Motor neuron (in vitro differentiated cells): ENCODE data around the gene IKBKG. TPM values are rescaled to one million over a fixed set of nuclear protein-coding genes. Genes with fewer than 3 reads are reported as not detected.
A peak's percentile ranks its signal among the peaks of the same experiment; 100 is the strongest.

Source experiments
- ATAC-seq, 8 experiments: fragments of 200-7000 bp; cut with Tn5 transposase; replicated peaks in 6 of 8; 2 replicates each; pipeline ENCODE4 v1.8.0; 2021; ENCODE audit warnings: mild to moderate bottlenecking in 8 of 8, moderate library complexity in 8 of 8
- H3K27ac ChIP-seq, 2 donors: fragments of 250-450 bp; sonication (Bioruptor Pico); 2 replicates each; pipeline ENCODE4 v1.9.0; 2021; ENCODE audit warnings: antibody characterized with exemption in 2 of 2, mild to moderate bottlenecking in 2 of 2, moderate library complexity in 1 of 2
- H3K4me1 ChIP-seq, 2 donors: fragments of 250-450 bp; sonication (Bioruptor Pico); replicated peaks in 1 of 2; 2 replicates each; pipeline ENCODE4 v1.6.1; 2021; ENCODE audit warnings: antibody characterized with exemption in 2 of 2, mild to moderate bottlenecking in 2 of 2, moderate library complexity in 1 of 2
- H3K4me3 ChIP-seq, 5 donors: fragments of 250-450 bp; sonication (Bioruptor Pico); 2 replicates each; pipeline ENCODE4 v1.9.0; 2021; ENCODE audit warnings: antibody characterized with exemption in 5 of 5, mild to moderate bottlenecking in 5 of 5, moderate library complexity in 4 of 5
- WGBS, 10 experiments: fragments of 450-650 bp; shearing (Covaris generic); methylation state at CpG; one replicate each; pipeline ENCODE4 v1.0.0; 2022; 5-methylcytosine and 5-hydroxymethylcytosine counted together
- in situ Hi-C, 9 experiments: fragments of 400-800 bp; cut with MboI; loops; one replicate each; pipeline ENCODE4 v1.15.0; 2021; ENCODE audit warnings: low sequenced_read_pairs in 9 of 9, low pct_unique_long_range_greater_than_20kb in 2 of 9; ENCODE audit not compliant: unreplicated experiment in 9 of 9
- total RNA-seq, 8 experiments: library from RNA; unstranded; fragments of 300-600 nt; gene quantifications; 2 replicates each; pipeline versions ENCODE4 v1.2.3 to v1.2.4, GENCODE V29; 2022

IKBKG gene
- total RNA-seq, 8 experiments from 2014 or later = 5.4 to 22.9 (median 10.8) TPM

DNA sequence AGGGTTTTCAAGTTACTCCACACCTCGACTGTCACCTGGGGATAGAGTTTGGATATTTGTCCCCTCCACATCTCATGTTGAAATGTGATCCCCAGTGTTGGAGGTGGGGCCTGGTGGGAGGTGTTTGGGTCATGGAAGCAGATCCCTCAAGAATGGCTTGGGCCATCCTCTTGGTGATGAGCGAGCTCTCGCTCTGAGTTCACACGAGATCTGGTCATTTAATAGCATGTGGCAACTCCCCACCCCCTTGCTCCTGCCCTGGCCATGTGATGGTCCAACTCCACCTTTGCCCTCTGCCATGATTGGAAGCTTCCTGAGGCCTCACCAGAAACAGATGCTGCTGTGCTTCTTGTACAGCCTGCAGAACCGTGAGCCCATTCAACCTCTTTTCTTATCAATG, 45.8 kb downstream of the IKBKG start:
- Histone ChIP-seq H3K27ac (no peak overlapping the region), H3K4me3 (no peak overlapping the region), H3K4me1 (no peaks in the 10 kb centered on the region)
- WGBS, 10 experiments = 40 to 56% methylated on average over 1 to 5 of the region's 5 CpGs; no CpG with 5 or more reads in 8 of the 10 experiments
- in situ Hi-C loops = no loop called here
- ATAC-seq = no peak

- ATAC-seq = no peak
- Histone ChIP-seq H3K4me3 (no peak overlapping the region), H3K27ac (no peak overlapping the region), H3K4me1 (no peaks in the 10 kb centered on the region)
- WGBS, 10 experiments = 30% methylated on average over 3 of the region's 4 CpGs; no CpG with 5 or more reads in 9 of the 10 experiments
- in situ Hi-C loops = no loop called here
Observed at GRCh38 chrX:154594491-154594890, 47.1 kb downstream of the IKBKG start.

DNA sequence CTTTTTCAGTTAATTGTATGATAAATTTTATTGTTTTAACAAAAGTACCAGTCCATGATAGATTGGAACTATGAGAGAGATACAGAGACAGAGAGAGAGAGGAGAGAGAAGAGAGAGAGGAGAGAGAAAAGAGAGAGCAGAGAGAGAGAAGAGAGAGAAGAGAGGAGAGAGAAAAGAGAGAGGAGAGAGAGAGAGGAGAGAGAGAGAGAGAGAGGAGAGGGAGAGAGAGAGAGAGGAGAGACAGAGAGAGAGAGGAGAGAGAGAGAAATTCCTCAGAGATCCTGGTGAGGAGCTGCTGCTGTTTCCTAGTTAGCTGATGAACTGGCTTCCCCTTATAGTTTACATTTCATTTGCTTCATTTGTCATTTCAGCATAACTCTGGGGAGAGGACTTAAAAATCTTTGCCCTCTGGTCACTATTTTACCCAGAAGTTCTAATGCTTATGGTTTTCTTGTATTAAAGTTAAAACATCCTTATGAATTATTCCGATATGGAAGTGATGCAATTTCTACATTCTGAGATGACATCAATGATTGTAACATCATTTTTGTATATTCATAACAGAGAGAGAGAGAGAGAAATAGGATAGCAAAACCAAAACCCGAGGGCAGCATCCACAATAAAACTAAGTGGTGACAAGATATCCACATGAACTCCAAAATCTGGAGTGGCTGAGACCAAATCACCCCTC, 48.3 kb downstream of the IKBKG start:
- no peak overlapping the region for H3K4me3 ChIP-seq
- peak in 3 of 8 experiments; percentile 19 to 41 (median 33) for ATAC-seq
- in situ Hi-C loops = no loop called here
- H3K4me1 ChIP-seq = no peaks in the 10 kb centered on the region
- no peak overlapping the region for H3K27ac ChIP-seq
- WGBS, 10 experiments = 0 to 80% (median 31%) methylated on average over 1 to 2 of the region's 2 CpGs; no CpG with 5 or more reads in 6 of the 10 experiments

- in situ Hi-C loops = no loop called here
- ATAC-seq = peak in 6 of 8 experiments; percentile 32 to 90 (median 69)
- Histone ChIP-seq H3K4me3 (no peak overlapping the region), H3K27ac (no peak overlapping the region), H3K4me1 (no peaks in the 10 kb centered on the region)
- 0% methylated on average over 1 of the region's 3 CpGs; no CpG with 5 or more reads in 8 of the 10 experiments for WGBS, 10 experiments
Observed at GRCh38 chrX:154596290-154596929, 49.0 kb downstream of the IKBKG start.

GRCh38 chrX:154597221-154597620, 49.8 kb downstream of the IKBKG start:
- H3K4me1 ChIP-seq = no peaks in the 10 kb centered on the region
- ATAC-seq = no peak
- 60 to 100% (median 78%) methylated on average over 2 to 3 of the region's 12 CpGs; no CpG with 5 or more reads in 7 of the 10 experiments for WGBS, 10 experiments
- in situ Hi-C loops = no loop called here
- no peak overlapping the region for H3K27ac ChIP-seq
- H3K4me3 ChIP-seq = no peak overlapping the region

DNA sequence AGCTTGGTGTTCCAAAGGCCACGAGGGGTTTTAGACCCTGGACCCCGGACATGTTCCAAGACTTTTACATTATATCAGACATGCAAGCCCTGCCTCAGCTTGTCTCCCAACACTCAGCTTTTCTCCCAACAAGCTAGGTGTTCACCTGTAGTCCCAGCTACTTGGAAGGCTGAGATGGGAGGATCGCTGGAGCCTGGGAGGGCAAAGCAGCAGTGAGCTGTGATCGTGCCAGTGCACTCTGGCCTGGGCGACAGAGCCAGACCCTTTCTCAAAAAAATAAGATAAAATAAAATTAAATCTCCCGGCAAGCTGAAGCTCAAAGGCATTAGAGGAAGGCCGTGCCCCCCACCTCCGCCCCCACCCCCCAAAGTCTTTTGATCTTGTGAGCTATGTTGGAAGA, 51.2 kb downstream of the IKBKG start:
- in situ Hi-C loops = no loop called here
- ATAC-seq = no peak
- H3K4me1 ChIP-seq = no peaks in the 10 kb centered on the region
- no peak overlapping the region for H3K27ac ChIP-seq
- no peak overlapping the region for H3K4me3 ChIP-seq
- WGBS, 10 experiments = 80% methylated on average over 1 of the region's 8 CpGs; no CpG with 5 or more reads in 9 of the 10 experiments

DNA sequence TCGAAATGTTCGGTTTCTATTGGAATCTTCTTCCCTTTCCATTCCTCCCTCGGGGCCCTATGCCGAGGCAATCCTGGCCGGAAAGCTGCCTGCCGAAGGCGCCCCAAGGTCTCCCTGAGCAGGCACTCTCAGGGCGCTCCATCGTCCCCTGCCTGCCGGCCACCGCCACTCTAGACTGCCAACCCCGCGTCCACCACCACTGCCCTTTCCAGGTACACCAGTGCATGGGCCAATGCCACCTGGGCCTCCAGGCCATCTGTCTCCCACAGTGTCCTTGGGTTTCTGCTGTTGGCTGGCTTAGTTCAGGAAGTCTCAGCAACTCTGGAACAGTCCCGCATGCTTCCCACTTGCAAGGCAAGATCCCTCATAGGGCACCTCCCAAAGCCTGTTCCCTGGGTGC, 52.1 kb downstream of the IKBKG start:
- ATAC-seq = no peak
- 78 to 89% (median 80%) methylated on average over 1 to 14 of the region's 14 CpGs; no CpG with 5 or more reads in 7 of the 10 experiments for WGBS, 10 experiments

GRCh38 chrX:154600759-154601374, 53.4 kb downstream of the IKBKG start:
- no peak overlapping the region for H3K27ac ChIP-seq
- WGBS, 10 experiments = 38 to 82% (median 80%) methylated on average over 1 to 3 of the region's 15 CpGs; no CpG with 5 or more reads in 7 of the 10 experiments
- ATAC-seq = peak in 2 of 8 experiments; percentile 4 to 7
- H3K4me3 ChIP-seq = no peak overlapping the region
- in situ Hi-C loops = no loop called here
- no peaks in the 10 kb centered on the region for H3K4me1 ChIP-seq

More for the DNA sequence above, 52.1 kb downstream of the IKBKG start:
- H3K27ac ChIP-seq = no peak overlapping the region
- in situ Hi-C loops = no loop called here
- H3K4me3 ChIP-seq = no peak overlapping the region
- H3K4me1 ChIP-seq = no peaks in the 10 kb centered on the region

- H3K4me3 ChIP-seq = no peak overlapping the region
- in situ Hi-C loops = no loop called here
- H3K27ac ChIP-seq = no peak overlapping the region
- no peaks in the 10 kb centered on the region for H3K4me1 ChIP-seq
- WGBS, 10 experiments = 100% methylated on average over 2 of the region's 13 CpGs; no CpG with 5 or more reads in 9 of the 10 experiments
- no peak for ATAC-seq
Observed at GRCh38 chrX:154602226-154602625, 54.8 kb downstream of the IKBKG start.

- H3K4me3 ChIP-seq = no peak overlapping the region
- in situ Hi-C loops = no loop called here
- no peak overlapping the region for H3K27ac ChIP-seq
- 53 to 98% (median 77%) methylated on average over 3 to 10 of the region's 18 CpGs; no CpG with 5 or more reads in 6 of the 10 experiments for WGBS, 10 experiments
- no peak for ATAC-seq
- H3K4me1 ChIP-seq = no peaks in the 10 kb centered on the region
Observed at GRCh38 chrX:154602766-154603437, 55.5 kb downstream of the IKBKG start.

DNA sequence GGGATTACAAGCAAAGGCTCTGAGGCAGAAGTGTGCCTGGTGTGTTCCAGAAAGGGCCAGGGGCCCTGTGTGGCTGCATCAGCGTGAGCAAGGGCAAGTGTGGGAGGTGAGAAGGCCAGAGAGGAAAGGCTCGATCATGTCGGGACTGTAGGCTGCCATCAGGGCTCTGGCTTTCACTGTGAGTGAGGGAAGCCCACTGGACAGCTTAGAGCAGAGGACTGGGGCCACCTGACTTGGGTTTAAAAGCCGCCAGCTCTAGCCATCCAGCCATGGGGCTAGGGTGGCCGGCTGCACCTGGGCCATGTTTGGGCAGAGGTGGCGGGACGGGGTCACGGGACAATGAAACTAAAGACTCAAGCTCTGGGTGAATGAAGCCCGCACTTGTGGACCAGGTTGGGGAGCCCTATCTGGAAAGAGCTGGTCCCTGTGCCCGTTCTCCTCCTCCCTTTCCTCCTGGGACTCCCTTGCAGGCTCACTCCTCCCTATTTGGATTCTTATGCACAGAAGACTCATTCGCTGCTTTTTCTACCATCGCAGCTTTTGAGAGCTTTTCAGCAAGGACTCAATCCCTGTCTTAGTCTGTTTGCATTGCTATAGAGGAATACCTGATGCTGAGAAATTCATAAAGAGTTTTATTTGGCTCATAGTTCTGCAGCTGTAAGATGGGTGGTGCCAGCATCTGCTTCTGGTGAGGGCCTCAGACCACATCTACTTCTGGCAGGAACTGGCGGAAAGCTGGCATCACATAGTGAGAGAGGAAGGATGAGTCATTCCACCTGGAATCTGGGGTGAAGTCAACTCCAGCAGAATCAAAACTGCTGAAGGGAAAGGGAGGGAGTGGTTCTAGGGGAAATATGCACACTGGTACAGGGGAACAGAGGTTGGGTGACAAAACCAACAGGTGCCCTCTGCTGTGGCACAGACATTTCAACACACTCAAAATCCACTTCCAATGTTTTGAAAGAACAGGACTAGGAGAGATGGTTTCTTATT, 56.3 kb downstream of the IKBKG start:
- 0 to 59% (median 42%) methylated on average over 1 to 4 of the region's 13 CpGs; no CpG with 5 or more reads in 6 of the 10 experiments for WGBS, 10 experiments
- in situ Hi-C loops = no loop called here
- Histone ChIP-seq H3K4me3 (no peak overlapping the region), H3K27ac (no peak overlapping the region), H3K4me1 (no peaks in the 10 kb centered on the region)
- peak in 4 of 8 experiments; percentile 12 to 88 (median 55) for ATAC-seq

- 43 to 100% (median 80%) methylated on average over 1 to 4 of the region's 6 CpGs; no CpG with 5 or more reads in 7 of the 10 experiments for WGBS, 10 experiments
- in situ Hi-C loops = no loop called here
- no peak overlapping the region for H3K4me3 ChIP-seq
- no peak for ATAC-seq
- H3K27ac ChIP-seq = no peak overlapping the region
- no peaks in the 10 kb centered on the region for H3K4me1 ChIP-seq
Observed at GRCh38 chrX:154605566-154605965, 58.1 kb downstream of the IKBKG start.
